AG08396 (cell line): ENCODE results near the gene SLC25A44.
"Not testable (repeated sequence)": the region's sequence is repeated elsewhere in the genome, so short reads cannot be mapped to it uniquely, and the experiment has no call there.

ENCODE experiments used
- DNase-seq: peaks from one replicate; pipeline ENCODE4 v3.0.0; 2012; ENCODE audit warnings: low spot score, mixed read lengths

Gene SLC25A44

DNA sequence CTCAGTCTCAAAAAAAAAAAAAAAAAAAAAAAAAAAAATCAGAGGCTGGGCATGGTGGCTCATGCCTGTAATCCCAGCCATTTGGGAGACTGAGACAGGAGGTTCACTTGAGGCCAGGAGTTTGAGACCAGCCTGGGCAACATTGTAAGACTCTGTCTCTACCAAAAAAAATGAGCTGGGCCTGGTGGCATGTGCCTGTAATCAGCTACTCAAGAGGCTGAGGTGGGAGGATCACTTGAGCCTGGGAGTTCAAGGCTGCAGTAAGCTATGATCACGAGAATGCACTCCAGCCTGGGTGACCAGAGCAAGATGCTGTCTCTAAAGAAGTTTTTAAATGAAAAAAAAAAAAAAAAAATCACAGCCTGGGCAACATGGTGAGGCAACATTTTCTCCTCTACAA lies 30.2 kb upstream of the SLC25A44 start:
- DNase-seq: no peak

DNA sequence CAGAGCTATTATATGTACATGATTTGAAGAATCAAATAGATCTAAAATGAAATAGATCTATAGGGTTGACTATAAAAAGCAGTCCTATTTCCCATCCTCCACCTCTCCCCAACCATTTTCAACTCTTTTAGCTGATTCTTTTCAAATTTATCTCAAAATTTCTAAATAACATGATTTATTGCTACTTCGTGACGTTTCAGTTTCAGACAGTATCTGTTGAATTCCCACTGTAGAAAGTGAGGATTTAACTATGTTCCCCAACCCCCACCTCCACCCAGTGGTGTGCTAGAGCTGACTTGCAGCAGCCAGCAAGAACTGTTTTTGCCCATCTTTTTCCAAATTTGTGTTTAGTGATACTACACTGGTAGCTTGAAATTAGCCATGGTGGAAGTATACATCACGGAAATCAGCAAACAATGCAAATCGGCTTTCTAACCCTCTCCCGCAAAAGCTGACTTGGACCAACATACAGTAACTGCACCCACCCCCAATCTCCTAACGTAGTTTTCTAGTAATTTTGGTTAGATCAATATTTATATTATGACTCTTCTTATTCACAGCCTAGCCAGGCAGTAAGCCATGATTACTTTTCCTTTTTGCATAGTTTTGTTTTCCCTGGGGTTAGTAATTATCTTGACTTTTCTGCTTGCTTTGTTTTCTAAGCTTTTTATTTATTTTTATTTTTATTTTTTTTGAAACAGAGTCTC lies 29.6 kb upstream of the SLC25A44 start:
- no peak for DNase-seq

DNA sequence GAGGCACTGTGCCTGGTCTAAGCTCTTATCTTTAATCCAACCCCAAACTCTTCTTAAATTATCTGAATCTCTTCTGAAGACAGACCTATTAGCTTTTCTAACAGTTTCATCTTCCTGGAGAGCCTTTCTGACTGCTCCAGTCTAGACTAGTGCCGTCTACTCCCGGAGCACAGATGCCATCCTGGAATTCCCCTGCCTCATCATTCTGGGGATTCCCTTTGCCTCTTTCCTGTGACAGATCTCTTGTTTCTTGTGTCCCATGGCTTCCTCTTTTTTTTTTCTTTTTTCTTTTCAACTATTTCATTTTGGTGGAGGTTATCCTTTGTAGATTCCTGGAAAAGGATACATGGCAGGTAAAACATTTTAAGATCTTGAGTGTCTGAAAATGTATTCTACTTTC lies 28.8 kb upstream of the SLC25A44 start:
- DNase-seq: no peak

DNA sequence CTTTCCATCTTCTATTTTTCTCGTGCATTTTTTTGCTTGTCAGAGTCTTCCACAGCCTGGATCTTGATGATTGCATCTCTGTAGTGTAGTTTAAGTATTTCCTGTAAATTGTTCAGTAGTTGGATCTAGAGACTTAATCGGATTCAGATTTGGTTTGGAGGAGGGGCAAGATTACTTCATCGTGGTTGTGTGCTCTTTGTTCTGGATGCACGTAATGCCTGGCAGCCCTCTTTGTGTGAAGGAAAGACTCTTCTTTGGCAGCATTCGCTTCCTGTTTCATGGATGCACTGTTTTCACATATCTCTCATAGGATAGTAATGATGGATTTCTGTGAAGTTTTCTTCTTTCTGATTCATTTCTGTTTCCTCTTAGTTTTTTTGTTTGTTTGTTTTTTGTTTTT lies 26.4 kb upstream of the SLC25A44 start:
- no peak for DNase-seq

DNA sequence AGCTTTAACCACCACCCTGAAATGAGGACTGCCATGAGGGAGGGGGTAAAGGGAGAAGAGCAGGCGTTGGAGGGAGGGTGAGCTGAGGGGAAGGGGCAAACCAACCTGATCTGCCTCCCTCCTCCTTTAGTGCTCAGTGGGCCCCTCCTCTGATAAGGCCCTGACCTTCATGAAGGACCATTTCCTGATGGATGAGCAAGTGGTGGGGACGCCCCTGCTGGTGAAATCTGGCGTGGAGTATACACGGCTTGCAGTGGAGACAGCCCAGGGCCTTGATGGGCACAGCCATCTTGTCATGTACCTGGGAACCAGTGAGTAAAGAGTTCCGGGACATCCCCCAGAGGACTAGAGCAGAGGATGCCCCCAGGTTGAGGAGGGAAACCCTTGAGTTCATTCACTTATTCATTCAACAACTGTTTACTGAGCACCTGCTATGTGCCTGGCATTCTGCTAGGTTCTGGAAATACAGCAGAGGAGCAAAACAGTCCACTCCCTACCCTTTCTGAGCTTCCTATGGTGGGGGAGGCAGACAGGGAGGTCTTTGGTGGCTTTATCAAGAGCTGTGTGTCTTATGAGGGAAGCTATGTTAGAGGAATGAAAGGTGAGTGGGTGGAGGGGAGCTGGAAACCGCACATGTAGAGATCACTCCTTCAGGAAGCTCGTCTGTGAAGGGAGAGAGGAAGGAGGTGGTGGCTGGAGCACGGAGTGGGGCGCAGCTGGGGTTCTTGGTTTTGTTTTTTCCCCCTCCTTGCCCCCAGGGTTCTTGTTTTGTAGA lies 21.0 kb upstream of the SLC25A44 start:
- DNase-seq: no peak

DNA sequence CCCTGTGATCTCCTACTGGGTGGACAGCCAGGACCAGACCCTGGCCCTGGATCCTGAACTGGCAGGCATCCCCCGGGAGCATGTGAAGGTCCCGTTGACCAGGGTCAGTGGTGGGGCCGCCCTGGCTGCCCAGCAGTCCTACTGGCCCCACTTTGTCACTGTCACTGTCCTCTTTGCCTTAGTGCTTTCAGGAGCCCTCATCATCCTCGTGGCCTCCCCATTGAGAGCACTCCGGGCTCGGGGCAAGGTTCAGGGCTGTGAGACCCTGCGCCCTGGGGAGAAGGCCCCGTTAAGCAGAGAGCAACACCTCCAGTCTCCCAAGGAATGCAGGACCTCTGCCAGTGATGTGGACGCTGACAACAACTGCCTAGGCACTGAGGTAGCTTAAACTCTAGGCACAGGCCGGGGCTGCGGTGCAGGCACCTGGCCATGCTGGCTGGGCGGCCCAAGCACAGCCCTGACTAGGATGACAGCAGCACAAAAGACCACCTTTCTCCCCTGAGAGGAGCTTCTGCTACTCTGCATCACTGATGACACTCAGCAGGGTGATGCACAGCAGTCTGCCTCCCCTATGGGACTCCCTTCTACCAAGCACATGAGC lies 17.2 kb upstream of the SLC25A44 start:
- DNase-seq: no peak

DNA sequence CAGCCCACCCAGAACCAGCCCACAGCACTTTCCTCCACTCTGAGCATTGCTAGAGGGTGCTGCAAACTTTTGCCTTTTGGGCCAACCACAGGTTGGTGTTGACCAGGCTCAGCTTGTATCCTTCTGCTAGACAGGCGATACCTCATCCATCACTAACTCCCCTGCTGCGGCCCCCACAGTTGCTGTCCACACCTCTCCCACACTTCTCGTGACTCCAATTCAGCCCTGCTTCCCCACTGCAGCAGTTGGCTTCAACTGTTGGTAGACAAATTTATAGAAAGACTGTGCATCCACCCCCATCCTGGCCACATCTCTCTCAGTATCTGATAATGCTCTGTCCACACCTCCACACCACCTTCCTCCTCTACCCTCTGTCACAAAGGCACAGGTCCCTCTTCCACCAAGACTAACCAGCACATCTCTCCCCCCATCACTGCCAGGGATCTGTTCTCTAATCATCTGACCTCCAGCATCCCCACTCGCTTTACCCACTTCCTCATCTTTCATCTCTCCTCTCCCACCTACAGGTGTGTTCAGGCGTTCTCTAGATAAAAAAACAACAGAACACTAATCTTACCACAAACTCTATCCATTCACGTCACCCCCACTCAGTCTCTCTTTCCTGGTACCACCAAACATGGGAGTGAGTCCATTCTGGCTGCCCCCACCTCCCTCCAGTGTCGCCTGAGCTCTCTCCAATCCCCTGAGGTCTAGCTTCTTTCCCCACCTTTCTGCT lies 15.8 kb upstream of the SLC25A44 start:
- DNase-seq: no peak

DNA sequence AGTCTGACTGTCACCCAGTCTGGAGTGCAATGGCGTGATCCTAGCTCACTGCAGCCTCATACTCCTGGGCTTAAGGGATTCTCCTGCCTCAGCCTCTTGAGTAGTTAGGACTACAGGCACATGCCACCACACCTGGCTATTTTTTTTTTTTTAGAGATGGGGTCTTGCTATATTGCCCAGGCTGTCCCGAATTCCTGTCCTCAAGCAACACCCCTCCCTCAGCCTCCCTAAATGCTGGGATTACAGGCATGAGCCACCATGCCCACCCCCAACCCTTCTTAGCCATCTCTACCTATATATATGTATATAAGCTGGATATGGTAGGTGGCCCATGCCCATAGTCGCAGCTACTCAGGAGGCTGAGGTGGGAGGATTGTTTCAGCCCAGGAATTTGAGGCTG lies 13.4 kb upstream of the SLC25A44 start:
- no peak for DNase-seq

DNA sequence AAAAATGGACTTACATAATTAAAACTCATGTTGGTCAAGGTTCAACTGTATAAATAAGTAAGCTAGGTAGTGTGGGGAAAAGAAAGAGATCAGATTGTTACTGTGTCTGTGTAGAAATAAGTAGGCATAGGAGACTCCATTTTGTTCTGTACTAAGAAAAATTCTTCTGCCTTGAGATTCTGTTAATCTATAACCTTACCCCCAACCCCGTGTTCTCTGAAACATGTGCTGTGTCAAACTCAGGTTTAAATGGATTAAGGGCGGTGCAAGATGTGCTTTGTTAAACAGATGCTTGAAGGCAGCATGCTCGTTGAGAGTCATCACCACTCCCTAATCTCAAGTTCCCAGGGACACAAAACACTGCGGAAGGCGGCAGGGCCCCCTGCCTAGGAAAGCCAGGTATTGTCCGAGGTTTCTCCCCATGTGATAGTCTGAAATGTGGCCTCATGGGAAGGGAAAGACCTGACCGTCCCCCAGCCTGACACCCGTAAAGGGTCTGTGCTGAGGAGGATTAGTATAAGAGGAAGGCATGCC lies 12.4 kb upstream of the SLC25A44 start:
- DNase-seq: not testable (repeated sequence)

DNA sequence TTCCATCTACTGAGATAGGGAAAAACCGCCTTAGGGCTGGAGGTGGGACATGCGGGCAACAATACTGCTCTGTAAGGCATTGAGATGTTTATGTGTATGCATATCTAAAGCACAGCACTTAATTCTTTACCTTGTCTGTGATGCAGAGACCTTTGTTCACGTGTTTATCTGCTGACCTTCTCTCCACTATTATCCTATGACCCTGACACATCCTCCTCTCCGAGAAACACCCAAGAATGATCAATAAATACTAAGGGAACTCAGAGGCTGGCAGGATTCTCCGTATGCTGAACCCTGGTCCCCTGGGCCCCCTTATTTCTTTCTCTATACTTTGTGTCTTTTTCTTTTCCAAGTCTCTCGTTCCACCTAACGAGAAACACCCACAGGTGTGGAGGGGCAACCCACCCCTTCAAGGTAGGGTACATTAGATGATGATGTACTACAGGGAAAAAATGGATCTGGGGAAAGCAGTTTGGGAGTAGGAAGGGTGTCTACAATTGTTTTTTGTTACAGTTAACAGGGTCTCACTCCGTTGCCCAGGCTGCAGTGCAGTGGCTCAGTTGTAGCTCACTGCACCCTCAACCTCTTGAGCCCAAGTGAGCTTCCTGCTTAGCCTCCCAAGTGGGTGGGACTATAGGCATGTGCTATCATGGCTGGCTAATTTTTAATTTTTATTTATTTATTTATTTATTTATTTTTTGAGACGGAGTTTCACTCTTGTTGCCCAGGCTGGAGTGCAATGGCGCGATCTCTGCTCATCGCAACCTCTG lies 11.7 kb upstream of the SLC25A44 start:
- not testable (repeated sequence) for DNase-seq

DNA sequence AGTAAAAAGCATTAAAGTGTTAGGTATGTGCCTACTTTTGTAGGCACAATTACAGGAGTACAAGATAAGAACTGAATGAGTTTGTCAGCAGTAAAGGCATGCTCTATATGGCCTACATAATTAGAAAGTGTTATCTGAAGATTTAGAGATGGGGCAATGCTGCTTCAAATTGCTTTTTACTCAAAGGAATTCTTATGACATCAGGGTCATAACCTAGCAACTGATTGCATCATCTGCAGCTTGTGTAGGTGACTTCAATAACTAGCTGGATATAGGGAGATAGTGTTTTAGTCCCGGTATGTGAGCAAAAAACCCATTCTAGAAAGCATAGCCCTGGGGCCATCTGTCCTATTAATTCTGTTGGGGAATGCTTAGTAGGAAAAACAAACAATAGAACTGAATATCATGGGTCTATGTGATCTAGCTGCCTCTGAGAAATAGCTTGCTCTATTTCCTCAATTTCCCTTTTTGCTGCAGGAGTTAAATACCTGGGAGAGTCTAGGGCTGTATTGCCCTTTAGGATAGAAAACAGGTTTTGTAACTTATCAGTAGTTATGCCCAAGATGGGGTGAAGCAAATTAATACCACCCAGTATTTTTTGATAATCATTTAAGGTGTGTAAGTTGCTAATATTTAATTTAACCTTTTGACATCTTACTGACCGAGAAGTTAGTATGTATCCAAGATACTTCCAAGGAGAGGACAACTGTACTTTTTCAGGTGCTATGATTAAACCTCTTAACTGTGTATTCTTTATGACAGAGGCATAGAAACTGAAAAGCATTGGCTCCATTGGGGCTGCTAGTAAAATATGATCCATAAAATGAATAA lies 7.3 kb upstream of the SLC25A44 start:
- not testable (repeated sequence) for DNase-seq

DNA sequence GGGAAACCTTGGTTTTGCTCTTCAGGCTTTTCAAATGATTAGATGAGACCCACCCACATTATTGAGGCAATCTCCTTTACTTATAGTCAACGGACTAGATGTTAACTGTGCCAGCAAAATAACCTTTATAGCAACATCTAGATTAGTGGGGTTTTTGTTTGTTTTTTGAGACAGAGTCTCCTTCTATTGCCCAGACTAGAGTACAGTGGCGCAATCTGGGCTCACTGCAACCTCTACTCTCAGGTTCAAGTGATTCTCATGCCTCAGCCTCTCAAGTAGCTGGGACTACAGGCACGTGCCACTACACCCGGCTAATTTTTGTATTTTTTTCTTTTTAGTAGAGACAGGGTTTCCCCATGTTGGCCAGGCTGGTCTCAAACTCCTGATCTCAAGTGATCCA lies 3.6 kb upstream of the SLC25A44 start:
- not testable (repeated sequence) for DNase-seq

DNA sequence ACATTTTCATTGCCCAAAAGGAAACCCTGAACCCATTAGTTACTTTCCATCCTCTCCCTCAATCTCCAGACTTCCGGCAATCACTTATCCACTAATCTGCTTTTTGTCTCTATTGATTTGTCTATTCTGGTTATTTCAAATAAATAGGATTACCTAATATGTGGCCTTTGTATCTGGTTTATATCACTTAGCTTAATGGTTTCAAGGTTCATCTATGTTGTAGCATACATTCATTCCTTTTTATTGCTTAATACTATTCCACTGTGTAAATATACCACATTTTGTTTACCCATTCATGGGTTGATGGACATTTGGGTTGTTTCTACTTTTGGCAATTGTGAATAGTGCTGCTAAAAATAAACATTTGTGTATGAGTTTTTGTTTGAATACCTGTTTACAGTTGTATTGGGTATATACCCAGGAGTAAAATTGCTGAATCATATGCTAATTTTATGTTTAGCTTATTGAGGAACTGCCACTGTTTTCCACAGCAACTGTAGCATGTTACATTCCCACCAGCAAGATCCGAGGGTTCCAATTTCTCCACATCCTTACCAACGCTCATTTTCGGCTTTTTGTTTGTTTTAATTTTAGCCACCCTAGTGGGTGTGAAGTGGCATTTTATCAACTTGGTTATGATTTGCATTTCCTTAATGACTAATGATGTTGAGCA lies 2.5 kb upstream of the SLC25A44 start:
- DNase-seq: no peak

DNA sequence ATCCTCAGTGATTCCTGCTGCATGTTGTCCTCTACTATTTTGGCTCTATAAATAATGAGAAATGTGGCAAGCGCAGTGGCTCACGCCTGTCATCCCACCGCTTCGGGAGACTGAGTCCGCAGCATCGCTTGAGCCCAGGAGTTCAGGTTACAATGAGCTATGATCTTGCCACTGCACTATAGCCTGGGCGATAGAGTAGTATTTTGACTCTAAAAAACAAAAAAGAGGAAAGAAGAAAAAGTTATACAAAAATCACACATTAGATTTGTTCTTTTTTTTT lies 756 bp upstream of the SLC25A44 start:
- DNase-seq: no peak

DNA sequence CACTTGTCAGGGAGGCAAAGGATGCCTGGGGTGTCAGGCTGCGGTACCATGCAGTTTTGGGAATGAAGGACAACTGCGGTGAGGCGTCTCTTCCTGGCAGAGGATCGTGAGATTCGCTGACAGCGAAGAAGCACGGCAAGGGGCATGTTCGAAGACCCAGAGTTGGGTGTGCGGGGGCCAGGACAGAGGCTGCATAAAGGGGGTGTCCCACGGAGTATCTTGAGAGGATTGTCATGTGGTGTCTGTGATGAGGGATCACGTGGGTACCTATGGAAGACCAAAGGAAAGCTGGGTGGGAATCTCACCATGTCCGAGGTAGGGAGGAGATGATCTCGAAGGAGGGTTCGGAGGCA lies 372 bp downstream of the SLC25A44 start:
- DNase-seq: no peak

DNA sequence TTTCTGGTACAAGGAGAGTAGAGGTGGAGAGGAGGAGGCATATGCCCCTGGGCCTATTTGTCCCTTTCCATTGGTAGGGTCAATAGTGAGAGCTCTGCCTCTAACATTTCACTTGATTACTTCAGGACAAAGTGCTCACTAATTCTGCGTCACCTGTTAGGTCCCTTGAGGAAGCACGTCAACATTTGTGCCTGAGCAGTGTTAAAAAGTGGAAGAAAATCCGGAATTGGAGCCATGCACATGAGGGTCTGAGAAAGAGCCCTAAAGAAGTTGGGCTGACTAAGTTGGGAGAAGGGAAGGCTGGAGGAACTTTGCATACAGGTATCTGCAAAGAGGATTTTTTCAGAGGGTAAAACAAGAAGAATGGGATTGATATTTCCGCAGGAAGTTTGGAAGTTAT lies 1.9 kb downstream of the SLC25A44 start:
- DNase-seq: no peak

DNA sequence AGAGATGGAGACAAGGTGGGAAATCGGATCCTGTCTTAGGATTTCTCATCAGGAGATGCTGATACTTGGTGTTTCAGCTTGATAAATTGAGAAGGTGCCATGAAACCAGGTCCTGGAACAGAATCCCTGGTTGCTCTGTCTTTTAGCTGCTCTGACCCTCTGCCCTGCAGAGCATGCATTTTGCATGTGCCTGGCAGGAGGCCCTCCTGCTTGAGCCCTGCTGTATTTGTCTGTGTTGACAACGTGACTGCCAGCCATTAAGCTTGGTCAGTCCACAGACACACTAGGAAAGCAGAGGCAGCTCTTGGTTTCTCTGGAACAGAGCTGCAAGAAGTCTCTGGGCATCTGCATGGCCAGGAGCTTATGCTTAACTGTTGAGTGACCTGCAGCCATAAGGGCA lies 2.5 kb downstream of the SLC25A44 start:
- DNase-seq: no peak

DNA sequence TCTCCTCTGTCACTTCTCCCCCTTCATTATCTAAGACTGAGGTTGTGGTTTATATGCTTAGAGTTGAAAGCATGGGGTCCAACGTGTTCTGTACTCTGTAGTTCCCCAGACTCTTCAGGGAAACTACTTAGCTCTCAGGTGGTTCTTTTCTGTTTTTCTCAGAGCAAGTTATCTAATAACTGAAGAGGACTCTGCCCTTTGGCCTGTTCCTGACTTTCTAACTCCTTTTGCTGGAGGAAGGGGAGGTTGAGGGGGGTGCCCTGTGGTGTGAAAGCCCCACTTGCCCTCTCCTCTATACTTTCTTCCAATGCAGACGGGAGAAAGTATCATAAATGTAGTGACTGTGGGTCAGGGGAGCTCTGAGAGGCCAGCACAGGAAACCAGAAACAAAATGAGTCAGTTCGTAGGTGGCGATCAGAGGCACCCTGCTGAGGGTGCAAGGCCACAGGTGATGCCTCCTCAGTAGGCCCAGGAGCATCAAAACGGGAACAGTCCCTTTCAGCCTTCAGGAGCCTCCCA lies 5.0 kb downstream of the SLC25A44 start:
- DNase-seq: no peak

DNA sequence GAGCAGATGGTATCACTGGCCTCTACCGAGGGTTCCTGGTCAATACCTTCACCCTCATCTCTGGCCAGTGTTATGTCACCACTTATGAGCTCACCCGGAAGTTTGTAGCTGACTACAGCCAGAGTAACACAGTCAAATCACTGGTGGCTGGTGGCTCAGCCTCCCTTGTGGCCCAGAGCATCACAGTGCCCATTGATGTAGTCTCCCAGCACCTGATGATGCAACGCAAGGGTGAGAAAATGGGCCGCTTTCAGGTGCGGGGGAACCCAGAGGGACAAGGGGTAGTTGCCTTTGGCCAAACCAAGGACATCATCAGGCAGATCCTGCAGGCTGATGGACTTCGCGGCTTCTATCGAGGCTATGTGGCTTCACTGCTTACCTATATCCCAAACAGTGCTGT lies 6.1 kb downstream of the SLC25A44 start:
- DNase-seq: no peak

DNA sequence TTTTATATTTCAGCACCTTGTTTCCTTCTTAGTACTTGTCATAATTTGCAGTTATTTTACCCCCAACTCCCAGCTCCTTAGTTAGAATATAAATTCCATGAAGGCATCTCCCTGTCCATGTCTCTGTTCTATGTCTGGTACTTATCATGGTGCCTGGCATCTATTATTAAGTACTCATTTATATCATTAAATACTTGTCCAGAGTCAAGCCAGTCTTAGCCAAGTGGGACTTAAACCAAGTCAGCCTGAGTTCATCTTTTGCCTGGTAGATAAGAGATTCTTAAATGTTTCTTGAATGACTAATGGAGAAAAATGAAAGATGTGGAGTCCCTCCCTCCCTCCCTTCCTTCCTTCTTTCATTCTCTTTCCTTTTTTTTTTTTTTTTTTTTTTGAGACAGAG lies 9.4 kb downstream of the SLC25A44 start:
- DNase-seq: peak; percentile 34
